AML-193 (cell line): ENCODE results near the gene LRIG1.

Experiments
- DNase-seq, 2 experiments: peaks; one replicate each; lab custom pipeline; 2025; lab: John Stamatoyannopoulos, UW

Gene LRIG1

GRCh38 chr3:66489115-66489514, 11.7 kb downstream of the LRIG1 start:
- DNase-seq, result no peak

GRCh38 chr3:66488492-66488891, 12.3 kb downstream of the LRIG1 start:
- DNase-seq, result no peak

- no peak for DNase-seq
These were observed 13.4 kb downstream of the LRIG1 start for GRCh38 chr3:66487465-66487864.

- DNase-seq, result no peak
These were observed 14.2 kb downstream of the LRIG1 start for GRCh38 chr3:66486646-66487045.

GRCh38 chr3:66486202-66486601, 14.6 kb downstream of the LRIG1 start:
- no peak for DNase-seq

- DNase-seq, result no peak
These were observed 15.4 kb downstream of the LRIG1 start for GRCh38 chr3:66485291-66485968.

GRCh38 chr3:66484106-66484844, 16.5 kb downstream of the LRIG1 start:
- DNase-seq, result no peak

- DNase-seq, result no peak
These were observed 17.4 kb downstream of the LRIG1 start for GRCh38 chr3:66483409-66483906.

GRCh38 chr3:66483006-66483405, 17.8 kb downstream of the LRIG1 start:
- DNase-seq, result no peak

- no peak for DNase-seq
These were observed 18.8 kb downstream of the LRIG1 start for GRCh38 chr3:66482018-66482404.

- DNase-seq, result no peak
These were observed 19.5 kb downstream of the LRIG1 start for GRCh38 chr3:66481071-66482017.

- no peak for DNase-seq
These were observed 20.2 kb downstream of the LRIG1 start for GRCh38 chr3:66480666-66481065.

- no peak for DNase-seq
These were observed 21.3 kb downstream of the LRIG1 start for GRCh38 chr3:66479532-66479947.

- no peak for DNase-seq
These were observed 21.9 kb downstream of the LRIG1 start for GRCh38 chr3:66478960-66479359.

GRCh38 chr3:66477856-66478255, 23.0 kb downstream of the LRIG1 start:
- no peak for DNase-seq

- DNase-seq, result no peak
These were observed 23.9 kb downstream of the LRIG1 start for GRCh38 chr3:66476852-66477381.

- no peak for DNase-seq
These were observed 25.3 kb downstream of the LRIG1 start for GRCh38 chr3:66475386-66476020.

- no peak for DNase-seq
These were observed 27.1 kb downstream of the LRIG1 start for GRCh38 chr3:66473692-66474091.

- no peak for DNase-seq
These were observed 27.6 kb downstream of the LRIG1 start for GRCh38 chr3:66473181-66473580.

- no peak for DNase-seq
These were observed 28.3 kb downstream of the LRIG1 start for GRCh38 chr3:66472313-66473134.
